NCI-H2196 (cell line): ENCODE results near the gene KDM5C.
"Not testable (repeated sequence)": the region's sequence is repeated elsewhere in the genome, so short reads cannot be mapped to it uniquely, and the experiment has no call there.

Experiments
- DNase-seq: peaks from one replicate; lab custom pipeline; 2025; ENCODE audit not compliant: unreplicated experiment; lab: John Stamatoyannopoulos, UW

Gene KDM5C

GRCh38 chrX:53194308-53194707, 30.7 kb downstream of the KDM5C start:
- no peak for DNase-seq

- no peak for DNase-seq
Measured at GRCh38 chrX:53193093-53193492, 31.9 kb downstream of the KDM5C start.

DNA sequence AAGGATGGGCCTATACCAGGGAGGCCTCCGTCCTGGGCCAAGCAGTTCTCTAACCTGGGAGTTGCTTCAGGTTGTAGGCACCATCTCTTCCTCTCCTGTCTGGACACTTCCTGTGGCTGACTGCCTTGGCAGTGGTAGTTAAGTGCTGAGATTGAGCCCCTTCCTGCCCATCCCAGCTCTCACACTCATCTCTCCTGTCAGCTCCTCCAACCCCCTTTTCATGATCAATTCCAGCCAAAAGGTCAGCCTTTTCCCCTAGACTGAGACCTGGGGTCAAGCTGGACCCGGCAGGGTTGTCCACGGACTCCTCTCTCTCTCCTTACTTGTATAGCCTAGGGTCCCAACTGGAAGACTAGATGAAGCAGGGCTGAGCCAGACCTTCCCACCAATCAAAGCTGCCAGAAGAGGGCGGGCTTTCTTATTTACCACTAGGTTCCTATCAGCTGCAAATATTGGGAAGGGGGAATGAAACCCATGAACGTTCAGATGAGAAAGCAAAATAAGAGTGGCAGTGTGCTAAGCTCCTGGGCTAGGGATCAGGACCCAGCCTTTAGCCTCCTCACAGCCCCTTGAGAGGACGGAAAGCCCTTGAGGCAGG, 34.5 kb downstream of the KDM5C start:
- DNase-seq, result no peak

DNA sequence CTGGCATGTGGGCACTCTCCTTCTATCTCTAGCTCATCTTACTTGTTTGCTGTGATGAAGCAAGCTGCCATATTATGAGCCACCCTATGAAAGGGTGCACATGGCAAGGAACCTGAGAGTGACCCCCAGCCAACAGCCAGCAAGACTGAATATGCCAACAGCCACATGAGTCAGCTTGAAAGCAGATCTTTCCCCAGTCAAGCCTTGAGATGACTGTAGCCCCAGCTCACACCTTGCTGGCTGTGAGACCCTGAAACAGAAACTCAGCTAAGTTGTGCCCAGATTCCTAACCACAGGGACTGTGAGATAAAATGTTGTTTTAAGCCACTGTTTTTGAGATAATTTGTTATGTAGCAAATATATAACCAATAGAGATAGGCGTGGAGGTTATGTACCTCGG, 36.2 kb downstream of the KDM5C start:
- no peak for DNase-seq

- no peak for DNase-seq
Measured at GRCh38 chrX:53186351-53186750, 38.7 kb downstream of the KDM5C start.

- DNase-seq, result no peak
Measured at GRCh38 chrX:53184836-53185235, 40.2 kb downstream of the KDM5C start.

GRCh38 chrX:53171356-53171755, 53.7 kb downstream of the KDM5C start:
- no peak for DNase-seq

DNA sequence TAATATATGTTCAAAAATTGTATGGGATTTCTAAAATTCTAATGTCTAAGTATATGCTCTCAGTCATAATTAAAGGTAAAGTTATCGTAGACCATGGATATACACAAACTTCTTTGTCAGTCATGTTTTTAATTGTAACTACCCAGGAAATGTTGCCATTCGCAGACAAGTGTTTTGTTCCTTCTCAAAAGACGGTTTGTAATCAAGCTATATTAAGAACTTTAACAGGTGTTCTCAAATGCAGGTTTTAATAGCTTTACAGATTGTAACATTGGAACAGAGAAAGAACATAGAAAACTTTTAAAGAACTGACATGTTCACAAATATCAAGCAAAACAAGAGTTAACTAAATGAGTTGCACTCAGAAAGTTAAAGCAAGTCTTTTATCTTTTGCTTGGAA, 58.9 kb downstream of the KDM5C start:
- DNase-seq, result no peak

- DNase-seq, result not testable (repeated sequence)
Measured at GRCh38 chrX:53164566-53164965, 60.4 kb downstream of the KDM5C start.

- no peak for DNase-seq
Measured at GRCh38 chrX:53163436-53163835, 61.6 kb downstream of the KDM5C start.

GRCh38 chrX:53160297-53160983, 64.6 kb downstream of the KDM5C start:
- no peak for DNase-seq

DNA sequence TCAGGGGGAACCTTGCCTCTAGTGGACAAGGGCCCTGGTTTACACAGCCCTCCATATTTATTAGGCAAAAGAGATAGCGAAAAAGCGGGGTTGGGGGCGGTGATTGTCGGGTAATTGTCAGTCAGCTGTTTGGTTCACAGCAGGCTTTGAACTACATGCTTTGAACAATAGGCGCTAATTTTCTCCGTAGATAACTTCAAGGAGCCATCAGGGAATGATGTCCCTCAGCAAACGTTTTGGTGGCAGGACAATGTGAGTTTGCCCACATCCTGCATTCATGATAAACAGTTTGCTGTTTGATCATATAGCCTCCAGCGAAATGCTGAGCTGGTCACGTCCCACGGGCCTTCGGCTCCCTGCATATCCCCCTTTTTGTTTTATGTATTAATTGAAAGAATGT, 65.8 kb downstream of the KDM5C start:
- no peak for DNase-seq

- no peak for DNase-seq
Measured at GRCh38 chrX:53156207-53156596, 68.8 kb downstream of the KDM5C start.

- no peak for DNase-seq
Measured at GRCh38 chrX:53155512-53156206, 69.3 kb downstream of the KDM5C start.

- no peak for DNase-seq
Measured at GRCh38 chrX:53153581-53153980, 71.4 kb downstream of the KDM5C start.
